Ishikawa (cell line): ENCODE data around the gene FOXC2.

Experiments
- CEBPB ChIP-seq: IDR thresholded peaks from 2 replicates; pipeline ENCODE4 v1.6.1; 2012
- CREB1 ChIP-seq: IDR thresholded peaks from 2 replicates; pipeline ENCODE4 v1.6.1; 2012; ENCODE audit warnings: low read depth
- EGR1 ChIP-seq: IDR thresholded peaks from 2 replicates; pipeline ENCODE4 v1.6.1; 2012
- EP300 ChIP-seq: IDR thresholded peaks from 2 replicates; pipeline ENCODE4 v1.6.1; 2012; ENCODE audit warnings: borderline replicate concordance
- FOXM1 ChIP-seq: IDR thresholded peaks from 2 replicates; pipeline ENCODE4 v1.6.1; 2012; ENCODE audit warnings: low read depth, borderline replicate concordance
- MAX ChIP-seq: IDR thresholded peaks from 2 replicates; pipeline ENCODE4 v1.6.1; 2012
- NFIC ChIP-seq: IDR thresholded peaks from 2 replicates; pipeline ENCODE4 v1.6.1; 2012
- RAD21 ChIP-seq: IDR thresholded peaks from 2 replicates; pipeline ENCODE4 v1.6.1; 2012; ENCODE audit warnings: low read depth
- TAF1 ChIP-seq: IDR thresholded peaks from 2 replicates; pipeline ENCODE4 v1.6.1; 2012; ENCODE audit warnings: low read depth, mild to moderate bottlenecking
- TCF12 ChIP-seq: IDR thresholded peaks from 2 replicates; pipeline ENCODE4 v1.6.1; 2012; ENCODE audit warnings: low read depth
- TEAD4 ChIP-seq: IDR thresholded peaks from 2 replicates; pipeline ENCODE4 v1.6.1; 2012
- YY1 ChIP-seq: IDR thresholded peaks from 2 replicates; pipeline ENCODE4 v1.6.1; 2012; ENCODE audit warnings: low read depth
- ZBTB7A ChIP-seq: IDR thresholded peaks from 2 replicates; pipeline ENCODE4 v1.6.1; 2012; ENCODE audit warnings: low read depth
- TF ChIP-seq, protein P1 (sequence below): IDR thresholded peaks from 2 replicates; pipeline ENCODE4 v1.6.1; 2012
- TF ChIP-seq, protein P2 (sequence below): IDR thresholded peaks from 2 replicates; pipeline ENCODE4 v1.6.1; 2012; ENCODE audit warnings: low read depth, mild to moderate bottlenecking

Gene FOXC2

DNA sequence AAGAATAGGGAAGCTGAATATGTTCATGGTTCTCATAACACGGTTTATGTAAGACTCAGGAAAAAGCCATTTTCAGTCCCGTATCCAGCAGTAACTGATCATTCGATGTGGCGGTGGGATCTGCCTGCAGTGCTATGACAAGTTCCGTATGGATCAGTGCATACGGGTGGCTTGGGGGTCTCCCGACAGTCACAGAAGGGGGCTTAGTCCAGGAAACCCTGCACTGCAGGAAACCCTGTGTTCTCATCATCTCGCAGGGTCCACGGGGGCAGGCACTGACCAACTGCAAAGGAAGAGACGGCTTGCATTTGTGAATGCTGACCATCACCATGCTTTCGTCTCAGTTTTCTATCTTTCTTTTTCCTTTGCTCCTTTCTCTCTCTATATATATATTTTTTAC, 19.3 kb upstream of the FOXC2 start:
- TF ChIP-seq TEAD4 (no peak), MAX (no peak), RAD21 (no peak), EGR1 (no peak), TCF12 (no peak), EP300 (no peak), TAF1 (no peak), YY1 (no peak), CREB1 (no peak), FOXM1 (no peak), NFIC (no peak), ZBTB7A (no peak), CEBPB (no peak)
- TF ChIP-seq, protein P1, sequence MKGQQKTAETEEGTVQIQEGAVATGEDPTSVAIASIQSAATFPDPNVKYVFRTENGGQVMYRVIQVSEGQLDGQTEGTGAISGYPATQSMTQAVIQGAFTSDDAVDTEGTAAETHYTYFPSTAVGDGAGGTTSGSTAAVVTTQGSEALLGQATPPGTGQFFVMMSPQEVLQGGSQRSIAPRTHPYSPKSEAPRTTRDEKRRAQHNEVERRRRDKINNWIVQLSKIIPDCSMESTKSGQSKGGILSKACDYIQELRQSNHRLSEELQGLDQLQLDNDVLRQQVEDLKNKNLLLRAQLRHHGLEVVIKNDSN, result no peak
- TF ChIP-seq, protein P2, sequence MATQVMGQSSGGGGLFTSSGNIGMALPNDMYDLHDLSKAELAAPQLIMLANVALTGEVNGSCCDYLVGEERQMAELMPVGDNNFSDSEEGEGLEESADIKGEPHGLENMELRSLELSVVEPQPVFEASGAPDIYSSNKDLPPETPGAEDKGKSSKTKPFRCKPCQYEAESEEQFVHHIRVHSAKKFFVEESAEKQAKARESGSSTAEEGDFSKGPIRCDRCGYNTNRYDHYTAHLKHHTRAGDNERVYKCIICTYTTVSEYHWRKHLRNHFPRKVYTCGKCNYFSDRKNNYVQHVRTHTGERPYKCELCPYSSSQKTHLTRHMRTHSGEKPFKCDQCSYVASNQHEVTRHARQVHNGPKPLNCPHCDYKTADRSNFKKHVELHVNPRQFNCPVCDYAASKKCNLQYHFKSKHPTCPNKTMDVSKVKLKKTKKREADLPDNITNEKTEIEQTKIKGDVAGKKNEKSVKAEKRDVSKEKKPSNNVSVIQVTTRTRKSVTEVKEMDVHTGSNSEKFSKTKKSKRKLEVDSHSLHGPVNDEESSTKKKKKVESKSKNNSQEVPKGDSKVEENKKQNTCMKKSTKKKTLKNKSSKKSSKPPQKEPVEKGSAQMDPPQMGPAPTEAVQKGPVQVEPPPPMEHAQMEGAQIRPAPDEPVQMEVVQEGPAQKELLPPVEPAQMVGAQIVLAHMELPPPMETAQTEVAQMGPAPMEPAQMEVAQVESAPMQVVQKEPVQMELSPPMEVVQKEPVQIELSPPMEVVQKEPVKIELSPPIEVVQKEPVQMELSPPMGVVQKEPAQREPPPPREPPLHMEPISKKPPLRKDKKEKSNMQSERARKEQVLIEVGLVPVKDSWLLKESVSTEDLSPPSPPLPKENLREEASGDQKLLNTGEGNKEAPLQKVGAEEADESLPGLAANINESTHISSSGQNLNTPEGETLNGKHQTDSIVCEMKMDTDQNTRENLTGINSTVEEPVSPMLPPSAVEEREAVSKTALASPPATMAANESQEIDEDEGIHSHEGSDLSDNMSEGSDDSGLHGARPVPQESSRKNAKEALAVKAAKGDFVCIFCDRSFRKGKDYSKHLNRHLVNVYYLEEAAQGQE, result no peak

GRCh38 chr16:86549076-86549892, 17.3 kb upstream of the FOXC2 start:
- TF ChIP-seq NFIC (no peak), TCF12 (no peak), TEAD4 (no peak)
- TF ChIP-seq, protein P1, result no peak

GRCh38 chr16:86549893-86550190, 16.8 kb upstream of the FOXC2 start:
- no peak for TF ChIP-seq ZBTB7A
- TF ChIP-seq YY1, result no peak
- no peak for TF ChIP-seq CREB1
- TF ChIP-seq, protein P1, result no peak
- no peak for TF ChIP-seq RAD21
- TF ChIP-seq TEAD4, result no peak
- TF ChIP-seq, protein P2, result no peak
- no peak for TF ChIP-seq TAF1
- no peak for TF ChIP-seq NFIC

GRCh38 chr16:86550281-86550680, 16.3 kb upstream of the FOXC2 start:
- no peak for TF ChIP-seq EP300
- no peak for TF ChIP-seq ZBTB7A
- TF ChIP-seq RAD21, result no peak
- TF ChIP-seq, protein P1, result no peak
- no peak for TF ChIP-seq MAX
- TF ChIP-seq, protein P2, result no peak
- TF ChIP-seq TAF1, result no peak
- no peak for TF ChIP-seq CEBPB
- no peak for TF ChIP-seq EGR1
- TF ChIP-seq FOXM1, result no peak
- no peak for TF ChIP-seq NFIC
- no peak for TF ChIP-seq TCF12
- no peak for TF ChIP-seq YY1
- no peak for TF ChIP-seq TEAD4
- TF ChIP-seq CREB1, result no peak
